Natural killer cell (primary cell): ENCODE results near the gene TBL1X. TPM values are rescaled to one million over a fixed set of nuclear protein-coding genes. Genes with fewer than 3 reads are reported as not detected.
"Not testable (repeated sequence)": the region's sequence is repeated elsewhere in the genome, so short reads cannot be mapped to it uniquely, and the experiment has no call there.

Source experiments
- ATAC-seq, 3 donors: fragments of 150-1000 bp in 2 of 3; fragments of 200-7000 bp in 1 of 3; cut with Tn5 transposase; 1 replicate in 1 of 3; 2 replicates in 2 of 3; pipeline ENCODE4 v1.10.0; 2021; ENCODE audit warnings: mild to moderate bottlenecking in 2 of 3, moderate library complexity in 2 of 3
- DNase-seq, 2 donors: peaks; one replicate each; pipeline versions ENCODE4 v3.0.0 to v3.0.0-alpha.2; 2013 to 2021; ENCODE audit warnings: mixed read lengths in 1 of 2
- H3K27ac ChIP-seq: one replicate; pipeline ENCODE4 v1.5.1; 2013; ENCODE audit warnings: mild to moderate bottlenecking, low read length
- H3K27me3 ChIP-seq: one replicate; pipeline ENCODE4 v1.6.1; 2013; ENCODE audit warnings: low read length; ENCODE audit not compliant: control insufficient read depth, insufficient read depth
- H3K36me3 ChIP-seq: one replicate; pipeline ENCODE4 v1.6.1; 2013; ENCODE audit warnings: low read length; ENCODE audit not compliant: control insufficient read depth, insufficient read depth
- H3K4me1 ChIP-seq: one replicate; pipeline ENCODE4 v1.6.1; 2013; ENCODE audit warnings: low read length; ENCODE audit not compliant: control insufficient read depth, insufficient read depth
- H3K4me3 ChIP-seq: one replicate; pipeline ENCODE4 v1.5.1; 2013; ENCODE audit warnings: low read length
- H3K9me3 ChIP-seq: one replicate; pipeline ENCODE4 v1.6.1; 2013; ENCODE audit warnings: low read length; ENCODE audit not compliant: control insufficient read depth, insufficient read depth
- H3K27ac Mint-ChIP-seq, 2 donors: one replicate each; pipeline ENCODE4 v1.8.0; 2022; ENCODE audit warnings: mild to moderate bottlenecking in 2 of 2, mixed read lengths in 2 of 2, moderate library complexity in 1 of 2
- H3K27me3 Mint-ChIP-seq, 2 donors: one replicate each; pipeline ENCODE4 v1.8.0; 2022; ENCODE audit warnings: low read depth in 2 of 2, mixed read lengths in 2 of 2
- H3K36me3 Mint-ChIP-seq: one replicate; pipeline ENCODE4 v1.8.0; 2022; ENCODE audit warnings: mixed read lengths
- H3K4me1 Mint-ChIP-seq, 2 donors: one replicate each; pipeline ENCODE4 v1.8.0; 2022; ENCODE audit warnings: mixed read lengths in 2 of 2
- H3K4me3 Mint-ChIP-seq: one replicate; pipeline ENCODE4 v1.8.0; 2022; ENCODE audit warnings: mild to moderate bottlenecking, moderate library complexity, mixed read lengths
- H3K9me3 Mint-ChIP-seq, 2 donors: one replicate each; pipeline ENCODE4 v1.8.0; 2022; ENCODE audit warnings: mixed read lengths in 2 of 2
- WGBS: methylation state at CpG from one replicate; pipeline ENCODE4 v1.1.7; 2013; ENCODE audit warnings: missing lambda C conversion rate; ENCODE audit not compliant: insufficient coverage; 5-methylcytosine and 5-hydroxymethylcytosine counted together
- intact Hi-C: fragments of 100-400 bp; cut with micrococcal nuclease; formaldehyde crosslinking; loops from one replicate; pipeline ENCODE4 v1.14.2; 2022
- total RNA-seq, 4 donors: library from RNA; stranded (reverse); fragments of 120-200 nt in 1 of 4; gene quantifications; one replicate each; pipeline versions ENCODE4 v1.2.3 to v1.2.4, GENCODE V29; 2013 to 2022
- TF ChIP-seq, protein P1 (sequence below): fragments of 200-600 bp; IDR thresholded peaks from one replicate; pipeline ENCODE4 v1.8.0; 2022; ENCODE audit warnings: antibody characterized with exemption

The TBL1X gene
- total RNA-seq, 3 donors from 2014 or later (not counting 1 experiment from before 2014, with no cell fraction given), result 21.9 to 43.8 (median 32.7) TPM

GRCh38 chrX:9765072-9765736, 300.3 kb downstream of the TBL1X start:
- Mint-ChIP-seq H3K27me3 (peaks cover 17 to 24% of the 10 kb centered on the region in 2 donors), H3K4me1 (no peaks in the 10 kb centered on the region), H3K4me3 (no peak overlapping the region), H3K36me3 (no peaks in the 10 kb centered on the region), H3K9me3 (peaks cover 0 to 3% of the 10 kb centered on the region in 2 donors), H3K27ac (no peak overlapping the region)
- no peak overlapping the region for H3K4me3 ChIP-seq
- no peaks in the 10 kb centered on the region for H3K9me3 ChIP-seq
- ATAC-seq (no peak), DNase-seq (no peak)
- WGBS, result 11% methylated on average over 67 of the region's 67 CpGs
- no peaks in the 10 kb centered on the region for H3K4me1 ChIP-seq
- TF ChIP-seq, protein P1, sequence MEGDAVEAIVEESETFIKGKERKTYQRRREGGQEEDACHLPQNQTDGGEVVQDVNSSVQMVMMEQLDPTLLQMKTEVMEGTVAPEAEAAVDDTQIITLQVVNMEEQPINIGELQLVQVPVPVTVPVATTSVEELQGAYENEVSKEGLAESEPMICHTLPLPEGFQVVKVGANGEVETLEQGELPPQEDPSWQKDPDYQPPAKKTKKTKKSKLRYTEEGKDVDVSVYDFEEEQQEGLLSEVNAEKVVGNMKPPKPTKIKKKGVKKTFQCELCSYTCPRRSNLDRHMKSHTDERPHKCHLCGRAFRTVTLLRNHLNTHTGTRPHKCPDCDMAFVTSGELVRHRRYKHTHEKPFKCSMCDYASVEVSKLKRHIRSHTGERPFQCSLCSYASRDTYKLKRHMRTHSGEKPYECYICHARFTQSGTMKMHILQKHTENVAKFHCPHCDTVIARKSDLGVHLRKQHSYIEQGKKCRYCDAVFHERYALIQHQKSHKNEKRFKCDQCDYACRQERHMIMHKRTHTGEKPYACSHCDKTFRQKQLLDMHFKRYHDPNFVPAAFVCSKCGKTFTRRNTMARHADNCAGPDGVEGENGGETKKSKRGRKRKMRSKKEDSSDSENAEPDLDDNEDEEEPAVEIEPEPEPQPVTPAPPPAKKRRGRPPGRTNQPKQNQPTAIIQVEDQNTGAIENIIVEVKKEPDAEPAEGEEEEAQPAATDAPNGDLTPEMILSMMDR, result no peak
- no peaks in the 10 kb centered on the region for H3K36me3 ChIP-seq
- peaks cover 3% of the 10 kb centered on the region for H3K27me3 ChIP-seq
- no peak overlapping the region for H3K27ac ChIP-seq
- intact Hi-C loops, result no loop called here

DNA sequence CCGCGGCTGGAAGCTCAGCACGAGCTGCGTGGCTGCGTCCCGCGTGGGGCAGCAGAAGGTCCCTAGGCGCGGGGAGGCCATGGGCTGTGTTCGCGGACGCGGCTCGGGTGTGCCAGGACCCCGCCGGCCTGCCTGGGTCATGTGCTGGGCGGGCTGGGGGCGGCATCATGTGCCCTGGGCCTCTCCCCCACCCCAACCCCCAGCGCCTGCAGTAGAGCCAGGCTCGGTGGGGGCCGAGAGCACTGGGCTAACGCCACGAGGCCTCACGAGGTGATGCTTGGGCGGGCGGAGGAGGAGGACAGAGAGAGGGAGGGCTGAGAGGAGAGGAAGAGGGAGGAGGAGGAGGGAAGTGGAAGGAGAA, 300.9 kb downstream of the TBL1X start, which contains the start of gene GPR143:
GPR143 (minus strand) TSS at position 111 of the 361 bp plus-strand sequence; CDS start at position 81, 30 bp downstream.
- TF ChIP-seq, protein P1, result no peak
- no peak within 1 kb of the TSS for H3K27ac Mint-ChIP-seq
- Histone ChIP-seq H3K4me1 (no peaks in the 10 kb centered on the region), H3K27ac (no peak within 1 kb of the TSS), H3K27me3 (peaks cover 3% of the 10 kb centered on the region), H3K4me3 (no peak within 1 kb of the TSS), H3K9me3 (no peaks in the 10 kb centered on the region), H3K36me3 (no peaks in the 10 kb centered on the region)
- no peaks in the 10 kb centered on the region for H3K4me1 Mint-ChIP-seq
- peaks cover 15 to 20% of the 10 kb centered on the region in 2 donors for H3K27me3 Mint-ChIP-seq
- no peak within 1 kb of the TSS for H3K4me3 Mint-ChIP-seq
- peaks cover 0 to 3% of the 10 kb centered on the region in 2 donors for H3K9me3 Mint-ChIP-seq
- intact Hi-C loops, result no loop called here
- ATAC-seq, result no peak
- DNase-seq, result no peak
- 15% methylated on average over 21 of the region's 26 CpGs for WGBS
- no peaks in the 10 kb centered on the region for H3K36me3 Mint-ChIP-seq

DNA sequence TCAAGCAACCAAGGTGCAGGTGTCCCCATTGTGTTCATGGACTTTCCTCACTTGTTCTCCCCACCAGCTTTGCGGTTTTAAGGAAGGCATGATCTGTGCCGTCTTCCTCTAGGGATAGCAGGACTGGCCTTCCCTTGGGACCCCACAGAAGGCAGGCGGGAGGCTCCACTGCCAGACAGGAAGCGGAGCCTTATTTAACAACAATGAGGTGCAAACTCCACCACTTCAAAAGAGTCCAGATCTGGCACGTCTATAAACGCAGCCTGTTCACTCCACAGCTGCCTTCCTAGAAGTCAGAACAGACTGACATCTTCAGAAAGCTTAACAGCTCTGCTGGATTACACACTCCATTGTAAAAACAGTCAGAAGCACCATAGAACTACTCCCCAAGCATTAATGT, 302.5 kb downstream of the TBL1X start:
- Histone ChIP-seq H3K4me3 (no peak overlapping the region), H3K27ac (no peak overlapping the region), H3K9me3 (no peaks in the 10 kb centered on the region), H3K36me3 (no peaks in the 10 kb centered on the region), H3K4me1 (no peaks in the 10 kb centered on the region), H3K27me3 (peaks cover 3% of the 10 kb centered on the region)
- intact Hi-C loops, result no loop called here
- no peaks in the 10 kb centered on the region for H3K36me3 Mint-ChIP-seq
- H3K27ac Mint-ChIP-seq, result no peak overlapping the region
- WGBS, result 29% methylated on average over 6 of the region's 6 CpGs
- H3K27me3 Mint-ChIP-seq, result peaks cover 11 to 19% of the 10 kb centered on the region in 2 donors
- no peak overlapping the region for H3K4me3 Mint-ChIP-seq
- ATAC-seq (no peak), DNase-seq (no peak)
- TF ChIP-seq, protein P1, result no peak
- H3K9me3 Mint-ChIP-seq, result peaks cover 0 to 3% of the 10 kb centered on the region in 2 donors
- no peaks in the 10 kb centered on the region for H3K4me1 Mint-ChIP-seq

- H3K27me3 ChIP-seq, H3K4me3 ChIP-seq, H3K27ac ChIP-seq, H3K36me3 ChIP-seq, H3K4me1 ChIP-seq, H3K4me3 Mint-ChIP-seq, H3K9me3 Mint-ChIP-seq, ATAC-seq, H3K27ac Mint-ChIP-seq, H3K4me1 Mint-ChIP-seq, H3K9me3 ChIP-seq, intact Hi-C loops, H3K36me3 Mint-ChIP-seq, DNase-seq: not testable (repeated sequence)
- 68% methylated on average over 5 of the region's 5 CpGs for WGBS
- H3K27me3 Mint-ChIP-seq, result peaks cover 9 to 15% of the 10 kb centered on the region in 2 donors
Observed at GRCh38 chrX:9768321-9768839, 303.5 kb downstream of the TBL1X start.
